Vagina (tissue), 2 donors: Measurements from ENCODE around the gene FAM72C.
"Not testable (repeated sequence)": the region's sequence is repeated elsewhere in the genome, so short reads cannot be mapped to it uniquely, and the experiment has no call there.

Experiments used
- POLR2A ChIP-seq, 2 donors: fragments of 450-650 bp; IDR thresholded peaks; one replicate each; pipeline ENCODE4 v1.6.1; 2017; ENCODE audit warnings: antibody characterized with exemption in 2 of 2, mild to moderate bottlenecking in 2 of 2, moderate library complexity in 2 of 2
- TF ChIP-seq, protein P1 (sequence below), 3 experiments: fragments of 450-650 bp in 2 of 3; fragments of 200-600 bp in 1 of 3; sonication (generic) in 1 of 3; IDR thresholded peaks; one replicate each; pipeline ENCODE4 v1.5.1; 2017 to 2019; ENCODE audit warnings: antibody characterized with exemption in 3 of 3, mild to moderate bottlenecking in 2 of 3, moderate library complexity in 2 of 3

DNA sequence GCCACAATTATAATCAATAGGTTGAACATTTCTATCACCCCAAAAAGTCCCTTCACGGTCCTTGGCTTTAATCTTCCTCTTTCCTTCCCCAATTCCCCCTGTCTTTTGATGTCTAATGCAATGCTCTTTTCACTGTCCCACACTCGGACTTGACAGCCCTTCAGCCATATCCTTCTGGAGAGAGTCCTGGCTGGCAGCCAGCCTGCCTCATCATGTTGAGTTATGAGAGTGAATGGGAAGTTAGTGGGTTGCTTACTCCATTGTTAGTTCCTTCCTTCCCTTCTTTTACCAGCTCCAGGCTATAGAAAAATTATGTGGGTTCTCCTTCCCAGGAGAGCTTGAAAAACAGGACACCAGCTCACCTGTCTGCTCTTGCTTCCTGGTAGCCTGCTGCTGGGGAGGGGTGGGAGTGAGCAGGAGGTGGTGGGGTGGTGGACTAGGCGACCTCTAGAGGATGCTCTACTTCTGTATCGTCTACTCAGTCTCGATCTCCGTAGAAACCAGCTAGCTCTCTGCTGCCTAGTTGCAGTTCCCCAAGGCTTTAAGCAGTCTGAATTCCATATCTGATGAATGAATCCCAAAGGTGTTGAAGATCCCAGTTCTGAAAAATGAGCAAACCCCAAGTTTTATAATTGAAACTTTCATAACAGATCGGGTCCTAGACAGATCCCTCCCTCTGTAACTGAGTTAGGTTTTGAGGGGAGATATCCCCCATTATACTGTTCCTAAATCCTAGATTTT, 30.5 kb upstream of the FAM72C start:
- not testable (repeated sequence) for TF ChIP-seq POLR2A (IDR thresholded peaks at IDR 0.05)
- TF ChIP-seq, protein P1, sequence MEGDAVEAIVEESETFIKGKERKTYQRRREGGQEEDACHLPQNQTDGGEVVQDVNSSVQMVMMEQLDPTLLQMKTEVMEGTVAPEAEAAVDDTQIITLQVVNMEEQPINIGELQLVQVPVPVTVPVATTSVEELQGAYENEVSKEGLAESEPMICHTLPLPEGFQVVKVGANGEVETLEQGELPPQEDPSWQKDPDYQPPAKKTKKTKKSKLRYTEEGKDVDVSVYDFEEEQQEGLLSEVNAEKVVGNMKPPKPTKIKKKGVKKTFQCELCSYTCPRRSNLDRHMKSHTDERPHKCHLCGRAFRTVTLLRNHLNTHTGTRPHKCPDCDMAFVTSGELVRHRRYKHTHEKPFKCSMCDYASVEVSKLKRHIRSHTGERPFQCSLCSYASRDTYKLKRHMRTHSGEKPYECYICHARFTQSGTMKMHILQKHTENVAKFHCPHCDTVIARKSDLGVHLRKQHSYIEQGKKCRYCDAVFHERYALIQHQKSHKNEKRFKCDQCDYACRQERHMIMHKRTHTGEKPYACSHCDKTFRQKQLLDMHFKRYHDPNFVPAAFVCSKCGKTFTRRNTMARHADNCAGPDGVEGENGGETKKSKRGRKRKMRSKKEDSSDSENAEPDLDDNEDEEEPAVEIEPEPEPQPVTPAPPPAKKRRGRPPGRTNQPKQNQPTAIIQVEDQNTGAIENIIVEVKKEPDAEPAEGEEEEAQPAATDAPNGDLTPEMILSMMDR (IDR thresholded peaks at IDR 0.05) = not testable (repeated sequence)
